ENCODE data around the gene RILPL2.
"Not testable (repeated sequence)": the region's sequence is repeated elsewhere in the genome, so short reads cannot be mapped to it uniquely, and the experiment has no call there.

The RILPL2 gene

GRCh38 chr12:123379391-123379790 lies 57.1 kb downstream of the RILPL2 start:
- no peak for DNase-seq

- not testable (repeated sequence) for DNase-seq
Observed at GRCh38 chr12:123372415-123372814, 64.1 kb downstream of the RILPL2 start.

- DNase-seq, result not testable (repeated sequence)
Observed at GRCh38 chr12:123371667-123372368, 64.7 kb downstream of the RILPL2 start.

GRCh38 chr12:123369229-123369628 lies 67.3 kb downstream of the RILPL2 start:
- no peak for DNase-seq

- not testable (repeated sequence) for DNase-seq
Observed at GRCh38 chr12:123368431-123368830, 68.1 kb downstream of the RILPL2 start.

GRCh38 chr12:123367511-123367910 lies 69.0 kb downstream of the RILPL2 start:
- DNase-seq, result no peak

All from NCI-H2227 treated with DMSO at 0.1 percent for 48 hours (cell line).